Measurements from ENCODE around the gene PLEKHF1. TPM values are rescaled to one million over a fixed set of nuclear protein-coding genes. Genes with fewer than 3 reads are reported as not detected.
A peak's percentile ranks its signal among the peaks of the same experiment; 100 is the strongest.

The PLEKHF1 gene
- total RNA-seq, 1 donor from 2014 or later, result 10.4 TPM

- DNase-seq (ENCODE audit: low read depth), result no peak
- peak; percentile 88 for TF ChIP-seq CTCF (conservative IDR thresholded peaks at IDR 0.05; ENCODE audit: low read depth, low read length)
- H3K4me3 ChIP-seq (ENCODE audit: low read depth, low read length), result no peak overlapping the region
These were observed 29.7 kb downstream of the PLEKHF1 start for GRCh38 chr19:29694669-29695627.

GRCh38 chr19:29695765-29696564 is 30.7 kb downstream of the PLEKHF1 start:
- no peak overlapping the region for H3K4me3 ChIP-seq (ENCODE audit: low read depth, low read length)
- DNase-seq (ENCODE audit: low read depth), result no peak
- TF ChIP-seq CTCF (conservative IDR thresholded peaks at IDR 0.05; ENCODE audit: low read depth, low read length), result no peak

GRCh38 chr19:29696565-29696846 is 31.2 kb downstream of the PLEKHF1 start:
- no peak overlapping the region for H3K4me3 ChIP-seq (ENCODE audit: low read depth, low read length)
- no peak for DNase-seq (ENCODE audit: low read depth)
- no peak for TF ChIP-seq CTCF (conservative IDR thresholded peaks at IDR 0.05; ENCODE audit: low read depth, low read length)

GRCh38 chr19:29697523-29698261 is 32.4 kb downstream of the PLEKHF1 start:
- no peak for TF ChIP-seq CTCF (conservative IDR thresholded peaks at IDR 0.05; ENCODE audit: low read depth, low read length)
- no peak overlapping the region for H3K4me3 ChIP-seq (ENCODE audit: low read depth, low read length)
- no peak for DNase-seq (ENCODE audit: low read depth)

GRCh38 chr19:29699861-29700260 is 34.6 kb downstream of the PLEKHF1 start:
- H3K4me3 ChIP-seq (ENCODE audit: low read depth, low read length), result no peak overlapping the region
- no peak for TF ChIP-seq CTCF (conservative IDR thresholded peaks at IDR 0.05; ENCODE audit: low read depth, low read length)
- DNase-seq (ENCODE audit: low read depth), result no peak

GRCh38 chr19:29700498-29700897 is 35.2 kb downstream of the PLEKHF1 start:
- DNase-seq (ENCODE audit: low read depth), result no peak
- TF ChIP-seq CTCF (conservative IDR thresholded peaks at IDR 0.05; ENCODE audit: low read depth, low read length), result no peak
- no peak overlapping the region for H3K4me3 ChIP-seq (ENCODE audit: low read depth, low read length)

All from epithelial cell of proximal tubule (primary cell).